WTC11 (cell line): Measurements from ENCODE around the gene GABBR2. TPM values are rescaled to one million over a fixed set of nuclear protein-coding genes. Genes with fewer than 3 reads are reported as not detected.

ENCODE experiments used
- ATAC-seq: fragments of 200-7000 bp; cut with Tn5 transposase; 2 replicates; pipeline ENCODE4 v1.10.0; 2021; ENCODE audit warnings: mild to moderate bottlenecking, moderate library complexity
- CTCF ChIA-PET: fragments of 300-600 bp; sonication (Branson Sonifier 250); formaldehyde crosslinking; loops from one replicate; lab custom pipeline; 2021; ENCODE audit warnings: antibody characterized with exemption; lab: Charles Lee
- POLR2A ChIA-PET: fragments of 350-600 bp; sonication (Branson Sonifier 250); formaldehyde crosslinking; loops from one replicate; lab custom pipeline; 2021; ENCODE audit warnings: antibody characterized with exemption; lab: Charles Lee
- DNase-seq: peaks from one replicate; pipeline ENCODE4 v3.0.0; 2021; ENCODE audit warnings: low spot score
- H3K27ac Mint-ChIP-seq: 2 replicates; pipeline ENCODE4 v1.8.0; 2021; ENCODE audit warnings: mixed read lengths
- H3K27me3 Mint-ChIP-seq: 2 replicates; pipeline ENCODE4 v1.8.0; 2021; ENCODE audit warnings: low read depth, mild to moderate bottlenecking, moderate library complexity, mixed read lengths
- H3K36me3 Mint-ChIP-seq: 2 replicates; pipeline ENCODE4 v1.8.0; 2021; ENCODE audit warnings: mixed read lengths
- H3K4me1 Mint-ChIP-seq: 2 replicates; pipeline ENCODE4 v1.8.0; 2022; ENCODE audit warnings: mixed read lengths
- H3K4me3 Mint-ChIP-seq: 2 replicates; pipeline ENCODE4 v1.8.0; 2021; ENCODE audit warnings: mild to moderate bottlenecking, moderate library complexity, mixed read lengths
- H3K9me3 Mint-ChIP-seq: 2 replicates; pipeline ENCODE4 v1.8.0; 2021; ENCODE audit warnings: mixed read lengths
- ELF4 ChIP-seq: sonication (generic); formaldehyde crosslinking; IDR thresholded peaks from 2 replicates; pipeline ENCODE4 v1.8.1; 2022; ENCODE audit warnings: low read depth, mild to moderate bottlenecking, moderate library complexity, missing genetic modification reagents
- GABPB1 ChIP-seq: sonication (generic); formaldehyde crosslinking; IDR thresholded peaks from 2 replicates; pipeline ENCODE4 v1.8.1; 2023; ENCODE audit warnings: mild to moderate bottlenecking, missing genetic modification reagents
- HMGA2 ChIP-seq: fragments of 250-450 bp; sonication (Bioruptor Pico); IDR thresholded peaks from 2 replicates; pipeline ENCODE4 v1.4.0; 2021; ENCODE audit warnings: mild to moderate bottlenecking, moderate library complexity
- JAZF1 ChIP-seq: fragments of 250-450 bp; sonication (Bioruptor Pico); IDR thresholded peaks from 2 replicates; pipeline ENCODE4 v1.9.0; 2021; ENCODE audit warnings: moderate library complexity, mild to moderate bottlenecking, inconsistent platforms
- MYBL2 ChIP-seq: sonication (generic); formaldehyde crosslinking; IDR thresholded peaks from 2 replicates; pipeline ENCODE4 v1.8.1; 2023; ENCODE audit warnings: mild to moderate bottlenecking, moderate library complexity, missing genetic modification reagents
- NFYB ChIP-seq: sonication (generic); formaldehyde crosslinking; conservative IDR thresholded peaks from 2 replicates; pipeline ENCODE4 v1.8.0; 2022; ENCODE audit warnings: low read depth, missing genetic modification reagents
- NR1H2 ChIP-seq: sonication (generic); formaldehyde crosslinking; IDR thresholded peaks from 2 replicates; pipeline ENCODE4 v1.9.0; 2021; ENCODE audit warnings: mild to moderate bottlenecking, moderate library complexity, missing genetic modification reagents
- OVOL2 ChIP-seq: fragments of 250-450 bp; sonication (Bioruptor Pico); IDR thresholded peaks from 2 replicates; pipeline ENCODE4 v1.9.0; 2021; ENCODE audit warnings: mild to moderate bottlenecking, borderline replicate concordance
- RELA ChIP-seq: sonication (generic); formaldehyde crosslinking; IDR thresholded peaks from 2 replicates; pipeline ENCODE4 v1.8.1; 2022; ENCODE audit warnings: missing genetic modification reagents, mild to moderate bottlenecking, borderline replicate concordance
- SMAD3 ChIP-seq: sonication (generic); formaldehyde crosslinking; IDR thresholded peaks from 2 replicates; pipeline ENCODE4 v1.8.0; 2022; ENCODE audit warnings: missing genetic modification reagents, mild to moderate bottlenecking, borderline replicate concordance
- SMAD4 ChIP-seq: sonication (generic); formaldehyde crosslinking; IDR thresholded peaks from 2 replicates; pipeline ENCODE4 v1.8.0; 2022; ENCODE audit warnings: mild to moderate bottlenecking, missing genetic modification reagents
- SP1 ChIP-seq: sonication (generic); formaldehyde crosslinking; conservative IDR thresholded peaks from 2 replicates; pipeline ENCODE4 v1.8.1; 2022; ENCODE audit warnings: missing genetic modification reagents
- TEAD1 ChIP-seq: sonication (generic); formaldehyde crosslinking; IDR thresholded peaks from 2 replicates; pipeline ENCODE4 v1.8.0; 2022; ENCODE audit warnings: mild to moderate bottlenecking, missing genetic modification reagents
- TEAD4 ChIP-seq: sonication (generic); formaldehyde crosslinking; IDR thresholded peaks from 2 replicates; pipeline ENCODE4 v1.8.0; 2022; ENCODE audit warnings: mild to moderate bottlenecking, missing genetic modification reagents
- ZBTB43 ChIP-seq: sonication (generic); formaldehyde crosslinking; IDR thresholded peaks from 2 replicates; pipeline ENCODE4 v1.8.1; 2023; ENCODE audit warnings: mild to moderate bottlenecking, missing genetic modification reagents
- ZMAT4 ChIP-seq: fragments of 250-450 bp; sonication (Bioruptor Pico); IDR thresholded peaks from 2 replicates; pipeline ENCODE4 v1.9.0; 2021; ENCODE audit warnings: mild to moderate bottlenecking
- ZNF263 ChIP-seq: sonication (generic); formaldehyde crosslinking; IDR thresholded peaks from 2 replicates; pipeline ENCODE4 v1.8.1; 2022; ENCODE audit warnings: low read depth, mild to moderate bottlenecking, moderate library complexity, missing genetic modification reagents
- ZNF671 ChIP-seq: fragments of 250-450 bp; sonication (Bioruptor Pico); IDR thresholded peaks from 2 replicates; pipeline ENCODE4 v1.8.0; 2021; ENCODE audit warnings: mild to moderate bottlenecking
- total RNA-seq: library from RNA; stranded (reverse); gene quantifications from 3 replicates; pipeline ENCODE4 v1.2.3, GENCODE V29; 2021
- TF ChIP-seq, protein P1 (sequence below): sonication (generic); formaldehyde crosslinking; IDR thresholded peaks from 2 replicates; pipeline ENCODE4 v1.8.1; 2023; ENCODE audit warnings: mild to moderate bottlenecking, missing genetic modification reagents
- TF ChIP-seq, protein P2 (sequence below): sonication (generic); formaldehyde crosslinking; IDR thresholded peaks from 2 replicates; pipeline ENCODE4 v1.8.0; 2023; ENCODE audit warnings: missing genetic modification reagents, mild to moderate bottlenecking, borderline replicate concordance

Gene GABBR2
- total RNA-seq, 1 experiment from 2014 or later: 0.92 TPM

- TF ChIP-seq, protein P1, sequence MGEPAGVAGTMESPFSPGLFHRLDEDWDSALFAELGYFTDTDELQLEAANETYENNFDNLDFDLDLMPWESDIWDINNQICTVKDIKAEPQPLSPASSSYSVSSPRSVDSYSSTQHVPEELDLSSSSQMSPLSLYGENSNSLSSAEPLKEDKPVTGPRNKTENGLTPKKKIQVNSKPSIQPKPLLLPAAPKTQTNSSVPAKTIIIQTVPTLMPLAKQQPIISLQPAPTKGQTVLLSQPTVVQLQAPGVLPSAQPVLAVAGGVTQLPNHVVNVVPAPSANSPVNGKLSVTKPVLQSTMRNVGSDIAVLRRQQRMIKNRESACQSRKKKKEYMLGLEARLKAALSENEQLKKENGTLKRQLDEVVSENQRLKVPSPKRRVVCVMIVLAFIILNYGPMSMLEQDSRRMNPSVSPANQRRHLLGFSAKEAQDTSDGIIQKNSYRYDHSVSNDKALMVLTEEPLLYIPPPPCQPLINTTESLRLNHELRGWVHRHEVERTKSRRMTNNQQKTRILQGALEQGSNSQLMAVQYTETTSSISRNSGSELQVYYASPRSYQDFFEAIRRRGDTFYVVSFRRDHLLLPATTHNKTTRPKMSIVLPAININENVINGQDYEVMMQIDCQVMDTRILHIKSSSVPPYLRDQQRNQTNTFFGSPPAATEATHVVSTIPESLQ: no peak
- TF ChIP-seq SP1 (CRISPR knock-in tag): no peak
- no peak for TF ChIP-seq ZNF671
- TF ChIP-seq SMAD4 (CRISPR knock-in tag): no peak
- no peak for TF ChIP-seq ELF4
- no peak for TF ChIP-seq RELA (CRISPR knock-in tag)
- no peak for TF ChIP-seq HMGA2 (CRISPR knock-in tag)
- no peak for TF ChIP-seq NR1H2 (CRISPR knock-in tag)
- no peak for TF ChIP-seq OVOL2 (CRISPR knock-in tag)
- TF ChIP-seq ZMAT4 (CRISPR knock-in tag): no peak
- TF ChIP-seq TEAD4 (CRISPR knock-in tag): no peak
- no peak for TF ChIP-seq JAZF1
- TF ChIP-seq ZNF263: no peak
- TF ChIP-seq TEAD1 (CRISPR knock-in tag): no peak
These were observed 290.0 kb downstream of the GABBR2 start (continued) for GRCh38 chr9:98418578-98419259.

GRCh38 chr9:98416294-98417248, 292.2 kb downstream of the GABBR2 start:
- Mint-ChIP-seq H3K36me3 (no peaks in the 10 kb centered on the region), H3K27ac (no peak overlapping the region), H3K4me1 (peaks cover 43% of the 10 kb centered on the region), H3K4me3 (no peak overlapping the region), H3K27me3 (peaks cover 2% of the 10 kb centered on the region; the same call in 1 of the 2 replicates), H3K9me3 (peaks cover 21% of the 10 kb centered on the region)
- peak; percentile 59 for ATAC-seq
- CTCF ChIA-PET: interaction anchor here (0.5 to 3.4 kb wide), 14 partner anchors 12 to 226 kb away, joined by 3 to 20 read pairs (median 4); no protein-coding TSS in a partner anchor
- no peak for DNase-seq
- TF ChIP-seq, protein P2, sequence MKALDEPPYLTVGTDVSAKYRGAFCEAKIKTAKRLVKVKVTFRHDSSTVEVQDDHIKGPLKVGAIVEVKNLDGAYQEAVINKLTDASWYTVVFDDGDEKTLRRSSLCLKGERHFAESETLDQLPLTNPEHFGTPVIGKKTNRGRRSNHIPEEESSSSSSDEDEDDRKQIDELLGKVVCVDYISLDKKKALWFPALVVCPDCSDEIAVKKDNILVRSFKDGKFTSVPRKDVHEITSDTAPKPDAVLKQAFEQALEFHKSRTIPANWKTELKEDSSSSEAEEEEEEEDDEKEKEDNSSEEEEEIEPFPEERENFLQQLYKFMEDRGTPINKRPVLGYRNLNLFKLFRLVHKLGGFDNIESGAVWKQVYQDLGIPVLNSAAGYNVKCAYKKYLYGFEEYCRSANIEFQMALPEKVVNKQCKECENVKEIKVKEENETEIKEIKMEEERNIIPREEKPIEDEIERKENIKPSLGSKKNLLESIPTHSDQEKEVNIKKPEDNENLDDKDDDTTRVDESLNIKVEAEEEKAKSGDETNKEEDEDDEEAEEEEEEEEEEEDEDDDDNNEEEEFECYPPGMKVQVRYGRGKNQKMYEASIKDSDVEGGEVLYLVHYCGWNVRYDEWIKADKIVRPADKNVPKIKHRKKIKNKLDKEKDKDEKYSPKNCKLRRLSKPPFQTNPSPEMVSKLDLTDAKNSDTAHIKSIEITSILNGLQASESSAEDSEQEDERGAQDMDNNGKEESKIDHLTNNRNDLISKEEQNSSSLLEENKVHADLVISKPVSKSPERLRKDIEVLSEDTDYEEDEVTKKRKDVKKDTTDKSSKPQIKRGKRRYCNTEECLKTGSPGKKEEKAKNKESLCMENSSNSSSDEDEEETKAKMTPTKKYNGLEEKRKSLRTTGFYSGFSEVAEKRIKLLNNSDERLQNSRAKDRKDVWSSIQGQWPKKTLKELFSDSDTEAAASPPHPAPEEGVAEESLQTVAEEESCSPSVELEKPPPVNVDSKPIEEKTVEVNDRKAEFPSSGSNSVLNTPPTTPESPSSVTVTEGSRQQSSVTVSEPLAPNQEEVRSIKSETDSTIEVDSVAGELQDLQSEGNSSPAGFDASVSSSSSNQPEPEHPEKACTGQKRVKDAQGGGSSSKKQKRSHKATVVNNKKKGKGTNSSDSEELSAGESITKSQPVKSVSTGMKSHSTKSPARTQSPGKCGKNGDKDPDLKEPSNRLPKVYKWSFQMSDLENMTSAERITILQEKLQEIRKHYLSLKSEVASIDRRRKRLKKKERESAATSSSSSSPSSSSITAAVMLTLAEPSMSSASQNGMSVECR (CRISPR knock-in tag): no peak
- TF ChIP-seq GABPB1 (CRISPR knock-in tag) (no peak), SMAD3 (CRISPR knock-in tag) (no peak), SMAD4 (CRISPR knock-in tag) (no peak), NFYB (CRISPR knock-in tag) (no peak), MYBL2 (CRISPR knock-in tag) (no peak), ZBTB43 (CRISPR knock-in tag) (no peak), ELF4 (no peak)
- POLR2A ChIA-PET: no interaction called here
